Measurements from ENCODE around the gene SCRT2. TPM values are rescaled to one million over a fixed set of nuclear protein-coding genes. Genes with fewer than 3 reads are reported as not detected.

SCRT2 gene
- total RNA-seq, 1 donor from 2014 or later, result not detected

- H3K4me3 Mint-ChIP-seq, result no peak overlapping the region
- DNase-seq (ENCODE audit: low spot score), result no peak
- Histone ChIP-seq H3K9me3 (ENCODE audit: low read depth) (no peaks in the 10 kb centered on the region), H3K4me2 (no peak overlapping the region), H3K27me3 (no peaks in the 10 kb centered on the region), H3K9ac (no peak overlapping the region), H2AFZ (replicated peaks) (no peak overlapping the region), H3F3A (ENCODE audit: low read depth) (no peaks in the 10 kb centered on the region), H3K27ac (no peak overlapping the region), H3K79me2 (ENCODE audit: low read depth) (no peaks in the 10 kb centered on the region), H4K20me1 (ENCODE audit: low read depth) (no peaks in the 10 kb centered on the region), H3K4me3 (no peak overlapping the region), H3K4me1 (peaks cover 8% of the 10 kb centered on the region), H3K36me3 (no peaks in the 10 kb centered on the region)
- no peak overlapping the region for H3K27ac Mint-ChIP-seq
- no peak for TF ChIP-seq EZH2 (IDR thresholded peaks at IDR 0.05)
- TF ChIP-seq, protein P1, sequence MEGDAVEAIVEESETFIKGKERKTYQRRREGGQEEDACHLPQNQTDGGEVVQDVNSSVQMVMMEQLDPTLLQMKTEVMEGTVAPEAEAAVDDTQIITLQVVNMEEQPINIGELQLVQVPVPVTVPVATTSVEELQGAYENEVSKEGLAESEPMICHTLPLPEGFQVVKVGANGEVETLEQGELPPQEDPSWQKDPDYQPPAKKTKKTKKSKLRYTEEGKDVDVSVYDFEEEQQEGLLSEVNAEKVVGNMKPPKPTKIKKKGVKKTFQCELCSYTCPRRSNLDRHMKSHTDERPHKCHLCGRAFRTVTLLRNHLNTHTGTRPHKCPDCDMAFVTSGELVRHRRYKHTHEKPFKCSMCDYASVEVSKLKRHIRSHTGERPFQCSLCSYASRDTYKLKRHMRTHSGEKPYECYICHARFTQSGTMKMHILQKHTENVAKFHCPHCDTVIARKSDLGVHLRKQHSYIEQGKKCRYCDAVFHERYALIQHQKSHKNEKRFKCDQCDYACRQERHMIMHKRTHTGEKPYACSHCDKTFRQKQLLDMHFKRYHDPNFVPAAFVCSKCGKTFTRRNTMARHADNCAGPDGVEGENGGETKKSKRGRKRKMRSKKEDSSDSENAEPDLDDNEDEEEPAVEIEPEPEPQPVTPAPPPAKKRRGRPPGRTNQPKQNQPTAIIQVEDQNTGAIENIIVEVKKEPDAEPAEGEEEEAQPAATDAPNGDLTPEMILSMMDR (IDR thresholded peaks at IDR 0.05), result no peak
- no peak for TF ChIP-seq EZH2phosphoT487 (IDR thresholded peaks at IDR 0.05)
- H3K9me3 Mint-ChIP-seq, result no peaks in the 10 kb centered on the region
- peaks cover 9% of the 10 kb centered on the region for H3K27me3 Mint-ChIP-seq (ENCODE audit: insufficient read depth, low read depth)
- no peaks in the 10 kb centered on the region for H3K36me3 Mint-ChIP-seq
- H3K4me1 Mint-ChIP-seq, result peaks cover 22% of the 10 kb centered on the region
These were observed 51.9 kb downstream of the SCRT2 start for GRCh38 chr20:623704-624103.

DNA sequence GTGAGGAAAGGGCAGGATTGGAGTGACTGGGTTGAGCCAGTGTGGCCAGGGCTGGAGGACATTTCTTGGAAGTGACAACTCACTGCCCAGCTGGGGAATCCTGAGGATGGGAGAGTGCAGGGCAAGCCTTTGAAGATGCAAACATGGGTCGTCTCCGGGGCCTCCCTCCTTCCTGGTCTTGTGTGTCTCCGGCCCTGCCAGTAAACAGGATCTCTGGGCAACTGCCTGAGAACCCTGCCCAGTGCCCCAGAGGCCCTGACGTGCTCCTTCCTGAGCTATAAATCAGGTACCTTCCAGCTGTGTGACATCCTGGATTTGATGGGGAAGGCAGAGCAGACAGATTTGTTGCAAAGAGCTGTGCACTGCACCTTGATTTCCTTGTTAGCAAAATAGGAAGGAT lies 52.6 kb downstream of the SCRT2 start:
- H3K36me3 Mint-ChIP-seq, result no peaks in the 10 kb centered on the region
- H3K4me1 ChIP-seq, result peaks cover 8% of the 10 kb centered on the region
- peaks cover 22% of the 10 kb centered on the region for H3K4me1 Mint-ChIP-seq
- no peaks in the 10 kb centered on the region for H3K27me3 ChIP-seq
- no peak for DNase-seq (ENCODE audit: low spot score)
- H3K4me3 Mint-ChIP-seq, result no peak overlapping the region
- TF ChIP-seq EZH2 (IDR thresholded peaks at IDR 0.05) (no peak), EZH2phosphoT487 (IDR thresholded peaks at IDR 0.05) (no peak)
- TF ChIP-seq, protein P1 (IDR thresholded peaks at IDR 0.05), result no peak
- no peak overlapping the region for H3K4me2 ChIP-seq
- no peaks in the 10 kb centered on the region for H3K36me3 ChIP-seq
- no peak overlapping the region for H2AFZ ChIP-seq (replicated peaks)
- no peaks in the 10 kb centered on the region for H3K9me3 ChIP-seq (ENCODE audit: low read depth)
- no peak overlapping the region for H3K4me3 ChIP-seq
- no peak overlapping the region for H3K27ac ChIP-seq
- H3K9me3 Mint-ChIP-seq, result peaks cover 4% of the 10 kb centered on the region
- H3K9ac ChIP-seq, result no peak overlapping the region
- H3K27ac Mint-ChIP-seq, result no peak overlapping the region
- H3F3A ChIP-seq (ENCODE audit: low read depth), result no peaks in the 10 kb centered on the region
- no peaks in the 10 kb centered on the region for H3K79me2 ChIP-seq (ENCODE audit: low read depth)
- H3K27me3 Mint-ChIP-seq (ENCODE audit: insufficient read depth, low read depth), result peaks cover 9% of the 10 kb centered on the region
- H4K20me1 ChIP-seq (ENCODE audit: low read depth), result no peaks in the 10 kb centered on the region

DNA sequence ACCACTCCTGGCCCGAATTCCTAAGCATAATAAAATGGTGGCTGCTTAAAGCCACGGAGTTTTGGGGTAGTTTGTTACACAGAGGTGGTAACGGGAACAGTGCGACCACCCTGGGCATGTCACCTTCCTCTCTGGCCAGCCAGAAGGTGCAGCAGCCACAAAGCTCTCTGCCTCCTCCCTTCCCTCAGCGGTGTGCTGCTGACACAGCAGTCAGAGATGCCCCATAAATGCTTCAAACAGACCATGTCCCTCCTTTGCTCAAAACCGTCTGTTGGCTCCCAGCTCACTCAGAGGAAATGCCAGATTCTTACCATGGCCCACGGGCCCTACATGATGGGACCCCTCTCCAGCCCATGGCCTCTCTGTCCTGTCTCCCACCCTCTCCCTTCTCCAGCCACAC lies 53.4 kb downstream of the SCRT2 start:
- no peaks in the 10 kb centered on the region for H3F3A ChIP-seq (ENCODE audit: low read depth)
- Mint-ChIP-seq H3K27ac (no peak overlapping the region), H3K4me1 (peaks cover 22% of the 10 kb centered on the region), H3K27me3 (ENCODE audit: insufficient read depth, low read depth) (peaks cover 10% of the 10 kb centered on the region), H3K36me3 (no peaks in the 10 kb centered on the region), H3K9me3 (peaks cover 10% of the 10 kb centered on the region), H3K4me3 (no peak overlapping the region)
- no peaks in the 10 kb centered on the region for H3K79me2 ChIP-seq (ENCODE audit: low read depth)
- no peaks in the 10 kb centered on the region for H3K36me3 ChIP-seq
- DNase-seq (ENCODE audit: low spot score), result no peak
- H3K4me3 ChIP-seq, result no peak overlapping the region
- H3K4me2 ChIP-seq, result no peak overlapping the region
- H3K27me3 ChIP-seq, result no peaks in the 10 kb centered on the region
- TF ChIP-seq EZH2 (IDR thresholded peaks at IDR 0.05), result no peak
- TF ChIP-seq, protein P1 (IDR thresholded peaks at IDR 0.05), result no peak
- no peak for TF ChIP-seq EZH2phosphoT487 (IDR thresholded peaks at IDR 0.05)
- H3K9ac ChIP-seq, result no peak overlapping the region
- peaks cover 8% of the 10 kb centered on the region for H3K4me1 ChIP-seq
- no peak overlapping the region for H2AFZ ChIP-seq (replicated peaks)
- no peaks in the 10 kb centered on the region for H3K9me3 ChIP-seq (ENCODE audit: low read depth)
- no peaks in the 10 kb centered on the region for H4K20me1 ChIP-seq (ENCODE audit: low read depth)
- no peak overlapping the region for H3K27ac ChIP-seq

Data from neural progenitor cell (in vitro differentiated cells).